ENCODE results near the gene GATB.

GATB gene, protein sequence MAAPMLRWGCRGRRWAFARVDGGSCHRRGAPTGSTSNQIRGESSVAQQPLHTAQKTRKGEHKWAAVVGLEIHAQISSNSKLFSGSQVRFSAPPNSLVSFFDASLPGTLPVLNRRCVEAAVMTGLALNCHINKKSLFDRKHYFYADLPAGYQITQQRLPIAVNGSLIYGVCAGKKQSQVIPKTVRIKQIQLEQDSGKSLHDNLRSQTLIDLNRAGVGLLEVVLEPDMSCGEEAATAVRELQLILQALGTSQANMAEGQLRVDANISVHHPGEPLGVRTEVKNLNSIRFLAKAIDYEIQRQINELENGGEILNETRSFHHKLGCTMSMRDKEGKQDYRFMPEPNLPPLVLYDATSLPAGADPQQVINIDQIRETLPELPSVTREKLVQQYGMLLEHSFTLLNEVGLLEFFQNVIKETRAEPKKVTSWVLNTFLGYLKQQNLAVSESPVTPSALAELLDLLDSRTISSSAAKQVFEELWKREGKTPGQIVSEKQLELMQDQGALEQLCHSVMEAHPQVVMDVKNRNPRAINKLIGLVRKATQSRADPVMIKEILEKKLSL

DNA sequence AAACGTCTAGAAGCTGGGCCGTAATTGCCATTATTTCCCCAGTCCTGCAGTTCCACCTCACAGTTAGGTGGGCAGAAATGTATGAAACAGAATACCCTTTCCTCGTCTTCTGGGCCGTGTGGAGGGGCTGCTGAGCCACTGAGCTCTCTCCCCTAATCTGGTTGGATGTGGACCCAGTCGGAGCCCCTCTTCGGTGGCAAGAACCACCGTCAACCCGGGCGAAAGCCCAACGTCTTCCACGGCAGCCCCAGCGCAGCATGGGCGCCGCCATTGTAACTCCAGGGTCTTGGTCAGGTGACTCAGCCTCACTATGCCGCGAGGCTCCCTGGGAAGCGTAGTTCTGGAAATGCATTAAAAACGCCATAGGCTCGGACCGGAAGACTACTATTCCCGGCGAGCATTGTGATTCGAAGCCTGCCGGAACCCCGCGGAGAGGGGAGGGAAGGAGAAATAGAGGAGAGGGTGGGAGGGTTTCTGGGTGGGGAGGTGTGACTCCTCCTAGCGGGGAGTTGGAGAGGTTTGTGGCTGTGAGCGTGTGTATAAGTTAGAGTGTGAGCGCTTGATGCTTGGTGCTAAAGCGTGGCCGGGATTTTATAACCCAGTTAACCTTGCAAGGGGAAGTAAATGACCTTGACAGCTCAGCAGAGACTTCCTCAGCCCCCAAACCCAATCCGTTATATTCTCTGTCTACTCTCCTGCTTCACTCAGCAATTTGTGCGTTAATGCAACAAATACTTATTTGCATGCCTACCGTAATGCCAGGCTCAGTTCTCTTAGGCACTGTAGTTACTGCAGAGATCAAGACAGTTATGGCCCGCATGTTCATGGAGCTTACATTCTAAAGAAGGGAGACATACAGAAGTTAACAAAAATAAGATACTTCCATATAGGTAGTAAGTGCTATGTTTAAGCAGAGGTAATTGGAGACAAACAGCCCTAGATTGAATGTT, at the start of gene GATB:
GATB (minus strand) TSS at position 296 of the 950 bp plus-strand sequence; CDS start at position 271, 25 bp downstream.
- DNase-seq, result peak; percentile 98

DNA sequence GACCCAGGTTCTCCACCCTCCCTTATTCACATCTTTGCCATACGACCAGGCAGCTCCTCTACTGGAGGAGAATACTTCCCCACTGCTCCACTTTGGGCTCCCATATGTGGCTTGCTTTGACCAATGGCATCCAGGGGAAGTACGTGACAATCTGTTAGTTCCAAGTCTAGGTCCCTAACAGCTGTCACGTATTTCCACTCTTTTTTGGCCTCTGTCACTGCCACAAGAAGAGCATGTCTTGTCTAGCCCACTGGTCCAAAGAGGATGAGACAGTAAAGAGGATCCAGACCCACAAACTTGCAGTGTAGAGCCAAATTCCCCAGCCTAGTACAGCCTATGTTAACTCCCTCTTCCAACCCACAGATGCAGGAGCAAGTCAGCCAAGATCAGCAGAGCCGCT, 49.7 kb upstream of the GATB start:
- no peak for DNase-seq

DNA sequence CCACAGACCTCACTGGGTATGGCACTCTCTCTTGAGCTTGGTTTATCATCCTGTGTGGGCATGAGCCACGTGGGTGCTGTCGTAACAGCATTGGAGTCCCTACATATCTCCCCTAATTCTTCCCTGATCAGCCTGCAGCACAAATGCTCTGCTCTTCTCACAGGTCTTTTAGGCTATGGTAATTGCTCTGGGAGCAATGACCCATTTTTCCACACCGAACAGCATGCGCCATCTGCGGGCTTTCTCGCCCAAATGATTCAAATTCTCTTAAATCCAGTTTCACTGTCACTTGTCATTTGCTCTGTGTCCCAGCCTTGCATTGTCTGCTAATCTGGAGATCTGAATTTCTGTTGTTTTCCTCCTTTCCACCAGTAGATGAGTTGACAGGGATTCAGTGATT, 48.9 kb upstream of the GATB start:
- no peak for DNase-seq

DNA sequence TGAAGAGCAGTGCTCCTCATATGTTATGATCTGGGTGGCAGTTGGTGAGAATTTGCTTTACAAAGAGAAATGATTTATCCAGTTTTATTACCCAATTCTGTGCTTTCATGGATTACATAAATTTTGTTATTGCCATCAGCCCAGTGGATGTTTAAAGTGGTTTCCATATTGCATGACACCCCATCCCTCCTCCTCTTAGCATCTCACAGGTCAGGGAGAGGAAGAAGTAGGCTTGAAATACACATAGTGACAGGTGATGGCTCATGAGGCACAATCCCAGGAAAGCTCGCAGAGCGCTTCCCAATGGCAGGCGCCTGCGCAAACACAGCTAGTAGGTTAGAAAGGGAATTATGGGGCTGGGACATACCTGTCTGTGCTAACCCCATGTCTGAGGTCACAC, 47.7 kb upstream of the GATB start:
- DNase-seq, result no peak

DNA sequence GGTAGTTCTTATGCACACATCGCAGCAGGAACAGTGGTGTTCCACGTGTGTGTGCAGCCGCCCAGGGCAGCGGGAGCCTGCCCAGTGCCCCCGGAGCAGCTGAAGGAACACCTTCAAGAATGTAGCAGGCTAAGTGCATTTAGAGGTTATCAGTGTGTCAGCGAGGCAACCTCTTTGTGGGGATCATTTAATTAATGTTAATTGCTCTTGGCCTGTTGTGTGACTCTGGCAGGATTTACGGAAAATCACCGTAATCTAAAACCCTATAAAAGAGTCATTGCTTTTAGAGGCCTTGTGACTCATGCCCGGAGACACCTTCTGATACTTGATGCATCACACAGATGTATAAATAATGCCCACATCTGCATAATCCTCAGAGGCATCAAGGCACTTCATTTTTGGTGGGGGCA, 47.3 kb upstream of the GATB start:
- DNase-seq, result no peak

DNA sequence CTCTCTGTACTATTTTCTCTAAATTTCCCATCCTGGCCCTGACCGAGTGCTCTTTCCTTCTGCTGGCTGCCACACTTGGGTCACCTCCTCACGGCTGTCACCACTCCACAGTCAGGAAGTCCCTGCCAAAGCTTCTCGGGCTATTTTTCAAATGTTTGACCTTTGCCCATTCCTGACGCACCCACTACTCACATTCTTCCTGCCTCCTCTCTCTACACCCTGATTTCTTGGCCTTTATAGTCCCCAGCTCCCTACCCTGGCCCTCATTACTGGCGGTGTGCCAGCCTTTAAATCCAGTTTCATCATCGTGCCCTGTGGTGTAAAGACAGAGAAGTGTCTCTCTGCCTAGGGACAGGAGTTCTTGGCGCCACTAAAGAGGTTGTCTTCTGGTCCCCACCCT, 46.4 kb upstream of the GATB start:
- no peak for DNase-seq

DNA sequence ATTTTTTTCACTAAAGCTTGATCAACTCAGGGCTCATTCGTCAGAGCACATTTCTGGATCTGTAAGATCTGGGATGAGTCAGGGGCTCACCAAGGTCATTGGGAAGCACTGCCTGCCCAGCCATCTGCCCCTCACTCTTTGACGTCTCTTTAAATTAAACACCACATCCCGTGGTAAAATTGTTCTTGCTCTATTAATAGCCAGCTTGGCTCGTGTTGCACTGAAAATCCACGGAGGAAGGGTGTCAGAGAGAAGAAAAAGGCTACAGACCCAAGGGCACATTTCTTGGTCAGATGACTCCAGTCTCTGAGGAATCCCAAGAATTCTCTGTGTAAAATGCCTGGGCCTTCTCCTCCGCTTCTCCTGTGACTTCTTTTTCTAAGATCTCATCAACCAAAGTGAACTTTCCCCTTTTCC, 45.7 kb upstream of the GATB start:
- DNase-seq, result no peak

DNA sequence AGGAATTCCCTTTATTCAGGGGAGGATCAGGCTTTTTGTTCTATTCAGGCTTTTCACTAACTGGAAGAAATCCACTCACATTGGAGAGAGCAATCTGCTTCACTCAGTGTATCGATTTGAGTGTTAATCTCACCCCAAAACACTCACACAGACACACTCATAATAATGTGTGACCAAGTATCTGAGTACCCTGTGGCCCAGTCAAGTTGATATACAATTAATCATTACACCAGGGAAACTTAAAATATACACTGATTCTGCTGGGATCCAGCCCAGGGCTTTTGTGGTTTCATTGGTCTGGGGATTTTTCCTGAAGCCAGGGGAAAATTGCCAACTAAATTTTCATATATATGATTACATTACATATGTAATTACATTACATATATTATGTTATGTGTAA, 44.0 kb upstream of the GATB start:
- no peak for DNase-seq

DNA sequence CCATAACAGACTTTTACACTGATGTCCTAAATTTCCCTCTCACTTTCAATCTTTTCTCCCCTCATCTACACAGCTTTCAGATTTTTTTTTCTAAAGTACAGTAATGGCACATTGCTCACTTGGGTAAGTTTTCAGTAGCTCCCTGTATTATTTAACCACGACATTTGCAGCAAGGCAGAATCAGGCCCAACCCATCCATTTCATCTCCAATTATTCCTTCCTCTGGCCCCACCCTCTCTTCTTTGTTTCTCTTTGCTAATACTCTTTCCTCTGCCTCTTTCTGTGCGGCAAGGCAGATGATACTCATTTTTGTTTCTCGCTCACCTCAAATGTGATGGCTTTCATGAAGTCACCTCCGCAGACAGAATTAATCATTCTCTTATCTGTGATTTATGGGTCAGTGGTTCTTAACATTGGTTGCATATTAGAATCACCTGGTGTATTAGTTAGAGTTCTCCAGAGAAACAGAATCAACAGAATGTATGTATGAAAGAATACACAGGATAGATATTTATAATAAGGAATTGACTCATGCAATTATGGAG, 43.4 kb upstream of the GATB start:
- DNase-seq, result no peak

DNA sequence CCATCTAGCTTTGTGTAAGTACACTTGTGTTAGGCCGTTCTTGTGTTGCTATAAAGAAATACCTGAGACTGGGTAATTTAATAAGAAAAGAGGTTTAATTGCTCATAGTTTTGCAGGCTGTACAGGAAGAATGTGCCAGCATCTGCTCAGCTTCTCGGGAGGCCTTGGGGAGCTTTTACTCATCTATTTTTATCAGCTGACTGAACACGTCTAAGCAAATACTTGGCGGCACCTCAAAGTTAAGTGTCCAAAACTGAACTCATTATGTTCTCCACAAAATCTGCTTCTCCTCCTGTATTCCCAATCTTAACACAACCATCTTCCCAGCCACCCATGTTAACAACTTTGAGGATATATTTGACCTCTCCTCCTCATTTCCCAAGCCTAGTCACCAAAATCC, 42.4 kb upstream of the GATB start:
- no peak for DNase-seq

DNA sequence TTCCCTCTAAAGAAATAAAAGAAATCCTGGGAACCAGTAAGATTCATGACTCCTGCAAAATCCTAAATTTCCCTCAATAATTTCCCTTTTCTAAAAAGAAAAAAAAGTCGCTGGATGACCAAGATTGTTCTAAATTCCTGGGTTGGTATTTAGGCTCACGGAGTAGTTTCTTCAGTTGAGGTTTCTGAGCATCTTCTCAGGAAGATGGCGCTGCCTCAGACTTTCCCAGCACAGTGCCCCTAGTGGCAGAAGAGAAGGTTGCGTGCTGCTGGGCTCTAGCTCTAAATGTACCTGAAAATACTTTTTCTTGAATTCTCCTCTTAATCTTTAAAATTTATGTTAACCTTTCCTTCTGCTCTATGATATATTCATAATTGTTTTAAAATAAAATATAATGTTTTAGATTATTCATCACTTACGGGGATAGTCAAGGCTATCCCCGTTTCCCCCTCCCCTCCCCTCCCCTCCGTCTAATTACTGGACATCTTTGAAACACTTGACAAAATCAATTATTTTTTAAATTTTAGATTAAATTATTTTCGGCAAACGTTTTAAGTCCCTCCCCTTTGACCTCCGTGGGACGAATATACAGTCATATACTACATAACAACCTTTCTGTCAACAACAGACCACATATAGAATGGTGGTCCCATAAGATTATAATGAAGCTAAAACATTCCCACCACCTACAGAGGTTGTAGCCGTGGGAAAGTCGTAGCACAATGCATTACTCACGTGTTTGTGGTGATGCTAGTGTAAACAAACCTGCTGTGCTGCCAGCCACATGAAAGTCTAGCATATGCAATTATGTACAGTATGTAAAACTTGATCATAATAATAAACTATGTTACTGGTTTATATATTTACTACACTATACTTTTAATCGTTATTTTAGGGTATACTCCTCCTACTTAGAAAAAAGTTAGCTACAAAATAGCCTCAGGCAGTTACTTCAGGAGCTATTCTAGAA, 41.0 kb upstream of the GATB start:
- DNase-seq, result peak; percentile 59

DNA sequence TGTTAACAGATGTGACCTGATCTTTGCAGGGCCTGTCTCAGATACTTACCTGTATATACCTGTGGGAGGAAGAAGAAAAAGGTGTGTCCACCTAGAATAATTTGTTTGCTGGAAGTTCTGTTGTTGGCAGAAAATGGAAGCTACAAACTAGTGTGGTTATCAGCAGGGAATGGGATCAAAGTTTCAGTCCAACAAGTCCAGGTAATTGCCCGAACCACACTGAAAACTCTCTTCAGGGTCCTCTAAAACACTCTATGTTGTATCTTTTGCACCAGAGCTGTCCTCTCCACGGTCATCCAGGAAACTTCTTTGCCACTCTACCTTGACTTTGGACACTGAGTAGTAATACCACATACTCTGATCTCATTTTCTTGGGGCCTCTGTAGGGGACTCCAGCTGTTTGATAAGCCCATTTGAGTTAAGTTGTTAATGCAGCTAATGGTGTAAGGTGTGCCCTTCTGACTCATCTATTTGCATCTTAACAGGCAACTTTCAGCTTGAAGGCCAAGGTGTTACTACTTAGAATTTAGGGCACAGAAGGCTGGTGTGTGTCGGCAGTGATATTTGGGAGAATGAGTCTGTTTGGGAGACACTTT, 38.7 kb upstream of the GATB start:
- no peak for DNase-seq

DNA sequence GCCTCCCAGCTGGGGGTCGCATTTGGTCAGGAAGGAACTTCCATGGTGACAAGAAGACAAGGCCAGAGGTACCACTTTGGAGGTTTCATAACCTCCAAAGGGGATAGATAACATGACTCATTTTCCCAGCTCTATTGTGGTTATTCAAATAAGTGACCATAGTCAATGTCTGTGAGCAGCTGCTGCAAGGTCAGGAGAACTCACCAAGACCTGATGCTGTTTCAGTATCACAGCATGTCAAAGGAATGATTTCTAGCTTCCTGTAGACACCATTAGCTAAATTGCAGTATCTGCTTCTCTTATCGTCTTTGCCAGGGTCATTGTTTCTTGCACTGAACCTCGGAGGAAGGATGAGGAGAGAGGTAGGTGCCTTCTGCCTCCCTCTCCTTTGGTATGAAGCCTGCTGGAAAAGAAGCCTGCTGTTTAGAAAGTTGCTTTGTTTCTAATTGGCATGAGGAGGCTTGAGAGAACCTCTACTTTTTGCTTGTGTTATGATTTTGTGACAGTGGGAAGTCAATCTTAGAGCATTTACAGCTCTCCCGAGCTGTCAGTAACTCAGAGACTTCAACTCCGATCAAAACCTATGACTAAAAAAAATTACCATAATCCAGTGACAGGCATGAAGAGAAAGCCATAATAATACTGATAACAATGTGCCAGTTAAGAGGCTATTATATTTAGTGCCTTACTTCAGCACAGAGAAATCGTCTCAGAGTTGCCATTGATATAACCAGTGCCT, 38.0 kb upstream of the GATB start:
- DNase-seq, result no peak

DNA sequence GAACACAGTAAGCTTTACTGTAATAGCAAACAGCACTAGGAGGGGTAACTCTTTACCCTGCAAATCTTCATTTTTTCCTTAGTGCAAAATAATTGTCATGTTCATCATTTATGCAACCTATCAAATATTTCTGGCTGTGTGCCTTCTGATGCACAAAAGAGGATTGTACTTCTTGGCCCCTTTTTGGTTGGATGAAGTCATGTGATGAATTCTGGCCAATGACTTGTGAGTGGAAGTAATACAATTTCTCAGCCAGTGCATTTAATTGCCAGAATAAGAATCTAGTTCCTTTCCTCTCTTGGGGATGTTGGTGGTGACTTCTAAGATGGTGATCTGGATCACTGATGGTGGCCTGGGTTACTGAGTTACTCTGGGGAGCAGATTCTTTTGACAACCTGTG, 37.0 kb upstream of the GATB start:
- no peak for DNase-seq

DNA sequence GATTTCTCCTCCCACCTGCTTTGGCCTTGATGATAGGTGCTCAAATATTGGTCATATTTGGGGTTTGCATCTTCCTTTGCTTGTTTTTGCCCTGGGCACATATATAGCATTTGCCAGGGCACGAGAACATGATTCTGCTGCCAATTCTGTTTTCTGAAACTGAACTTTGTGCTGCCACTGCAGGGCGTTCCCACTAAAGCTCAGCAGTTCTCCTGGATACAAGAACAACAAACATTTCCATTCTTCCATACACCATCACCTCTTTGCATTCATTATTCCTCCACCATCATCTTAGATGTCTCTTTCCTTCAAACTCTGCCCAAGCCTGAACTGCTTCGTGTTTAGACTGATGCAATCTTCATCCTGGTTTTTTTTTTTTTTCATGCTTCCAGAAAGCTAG, 36.3 kb upstream of the GATB start:
- DNase-seq, result no peak

DNA sequence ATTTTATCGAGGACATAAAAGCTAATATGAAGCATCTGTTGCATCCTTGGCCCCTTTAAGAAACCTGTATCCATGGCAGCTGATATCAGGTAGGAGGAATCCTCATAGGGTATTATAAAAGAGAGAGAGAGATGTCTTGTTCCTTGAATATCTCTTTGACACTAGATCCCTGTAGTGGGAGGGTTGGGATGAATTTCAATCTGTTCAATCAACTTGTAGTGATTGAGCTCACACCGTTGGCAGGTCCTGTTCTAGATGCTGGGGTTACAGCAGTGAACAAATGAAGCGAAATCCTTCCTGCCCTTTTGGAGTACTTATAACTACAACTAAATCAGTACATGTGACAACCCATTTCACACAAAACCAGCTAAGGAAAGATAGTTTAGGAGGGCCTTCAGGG, 35.3 kb upstream of the GATB start:
- DNase-seq, result no peak

DNA sequence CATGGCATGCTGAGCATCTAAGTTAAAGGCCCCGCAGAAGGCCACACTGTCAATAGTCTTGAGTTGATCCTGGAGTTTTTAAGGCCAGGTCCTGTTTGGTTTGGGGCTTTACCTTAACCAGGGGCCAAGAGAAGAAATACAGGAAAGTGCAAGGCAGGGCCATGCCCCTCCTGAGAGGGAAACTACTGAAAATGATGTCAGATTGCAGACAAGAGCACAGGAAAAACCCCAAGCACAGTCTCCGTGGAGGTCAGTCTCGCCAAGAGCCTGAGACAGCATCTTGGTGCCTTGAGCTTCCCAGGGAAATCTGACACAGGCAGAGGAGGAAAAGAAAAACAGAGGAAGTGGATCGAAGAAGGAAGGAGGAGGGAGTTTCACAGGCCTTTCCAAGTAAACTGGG, 32.2 kb upstream of the GATB start:
- DNase-seq, result no peak

DNA sequence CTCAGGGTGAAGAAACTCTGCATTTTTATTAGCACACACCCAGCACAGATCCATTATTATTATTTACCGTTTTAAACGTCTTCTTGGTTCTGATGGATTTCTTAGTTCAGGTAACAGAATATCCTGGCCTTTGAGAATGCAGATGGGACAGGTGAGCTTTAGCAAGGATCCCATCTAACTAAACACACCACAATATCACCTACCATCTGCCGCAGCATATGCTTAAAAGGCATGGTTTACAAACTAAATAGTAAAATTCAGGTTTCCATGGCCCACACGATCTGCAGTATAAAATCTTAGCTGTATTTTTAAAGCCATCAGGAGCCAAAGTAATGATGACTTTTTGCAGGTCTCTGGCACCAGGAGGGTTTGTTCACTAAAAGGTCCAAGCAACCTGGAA, 31.7 kb upstream of the GATB start:
- no peak for DNase-seq

DNA sequence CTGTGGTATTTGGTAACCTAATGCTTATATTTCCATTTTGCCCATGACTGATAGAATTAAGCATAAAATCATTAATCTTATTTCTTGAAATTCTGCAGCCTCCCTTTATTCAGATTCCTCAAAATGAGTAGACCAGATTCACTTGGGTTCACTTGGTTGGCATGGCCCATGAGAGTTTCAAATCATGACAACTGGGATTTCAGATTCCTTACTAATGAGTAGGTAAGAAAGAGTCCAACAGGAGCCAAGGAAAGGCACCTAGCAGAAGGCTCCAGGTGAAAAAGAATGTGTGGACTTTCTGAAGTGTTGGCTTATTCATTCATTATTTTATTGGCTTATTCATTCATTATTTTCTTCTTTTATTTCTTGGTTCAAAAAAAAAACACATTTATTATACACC, 27.2 kb upstream of the GATB start:
- DNase-seq, result no peak

DNA sequence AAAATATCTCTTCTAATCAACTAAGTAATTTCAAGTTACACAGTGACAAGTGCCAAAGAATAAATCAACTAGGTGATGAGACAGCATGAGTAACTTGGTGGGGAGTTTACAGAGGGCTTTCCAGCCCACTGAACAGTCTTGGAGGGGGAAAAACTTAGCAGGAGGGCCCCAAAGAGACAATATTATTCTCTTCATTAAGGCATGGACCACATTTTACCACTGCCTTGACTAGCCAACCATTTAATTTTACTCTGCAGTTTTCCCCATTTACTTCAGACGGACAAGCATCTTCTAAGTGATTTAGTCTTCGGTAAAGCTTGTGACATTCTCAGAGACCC, 25.3 kb upstream of the GATB start:
- DNase-seq, result no peak

DNA sequence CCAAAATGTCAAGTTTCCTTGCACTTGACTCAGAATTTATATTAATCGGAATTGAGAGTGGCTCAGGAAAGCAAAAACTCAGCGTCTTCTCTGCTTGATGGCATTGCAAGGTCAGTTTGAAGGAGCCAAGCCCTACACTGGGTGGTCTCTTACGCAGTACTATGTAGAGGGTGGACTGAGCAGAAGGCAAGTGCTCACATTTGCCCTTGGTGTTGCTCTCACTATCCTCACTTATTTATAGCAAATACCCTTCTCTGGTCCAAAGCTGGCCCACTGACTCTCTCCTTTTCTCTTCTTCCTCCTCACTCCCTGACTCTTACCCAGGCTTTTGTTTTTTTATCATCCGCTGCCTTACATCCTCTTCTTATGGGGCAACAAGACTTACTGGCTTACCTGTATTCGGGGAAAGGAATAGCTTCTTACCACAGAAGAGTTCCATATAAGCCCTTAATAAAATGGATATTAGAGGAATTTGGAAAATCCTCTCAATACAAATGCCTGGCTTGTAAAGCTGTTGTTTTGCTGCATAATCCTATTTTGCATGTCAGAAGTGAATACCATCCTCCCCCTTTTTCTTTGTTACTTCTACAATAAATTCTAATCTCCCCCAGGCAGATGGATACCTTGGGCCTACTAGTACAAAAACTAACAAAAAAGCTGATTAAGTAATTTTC, 24.8 kb upstream of the GATB start:
- no peak for DNase-seq

Measured in hematopoietic multipotent progenitor cell treated with erythropoietin and hydrocortisone succinate and interleukin-3 and kit ligand, for 8 days (in vitro differentiated cells).